Testis (tissue), 2 donors: ENCODE data around the gene FRAS1.

Experiments used
- CTCF ChIP-seq, 3 experiments: fragments of 450-650 bp in 2 of 3; fragments of 200-600 bp in 1 of 3; sonication (generic) in 1 of 3; IDR thresholded peaks; one replicate each; pipeline ENCODE4 v1.5.1; 2016 to 2019; ENCODE audit warnings: antibody characterized with exemption in 3 of 3, mild to moderate bottlenecking in 2 of 3, moderate library complexity in 1 of 3
- POLR2A ChIP-seq: fragments of 450-650 bp; IDR thresholded peaks from one replicate; pipeline ENCODE4 v1.6.1; 2017; ENCODE audit warnings: antibody characterized with exemption, mild to moderate bottlenecking, moderate library complexity

DNA sequence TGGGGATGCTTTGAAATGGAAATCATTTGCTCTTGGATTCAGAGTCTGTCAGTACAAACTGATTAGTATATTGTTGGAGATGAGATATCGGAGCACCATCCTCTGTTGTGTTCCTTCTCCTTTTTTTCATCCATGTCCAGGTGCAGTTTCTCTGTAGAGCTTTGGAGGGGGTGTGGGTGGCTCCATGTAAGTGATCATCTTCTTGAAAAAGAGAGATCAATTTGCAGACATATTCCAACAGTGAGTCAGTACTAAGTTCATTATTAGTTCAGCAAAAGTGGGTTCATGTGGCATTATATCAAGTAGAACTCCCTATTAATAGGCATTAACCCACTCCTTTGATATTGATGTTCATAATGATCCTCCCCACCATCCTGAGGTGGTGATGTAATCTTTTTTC is 18.9 kb downstream of the FRAS1 start:
- no peak for TF ChIP-seq CTCF (IDR thresholded peaks at IDR 0.05)
- TF ChIP-seq POLR2A, result no peak
